Erythroblast (primary cell): ENCODE data around the gene RGS14.
"Not testable (repeated sequence)": the region's sequence is repeated elsewhere in the genome, so short reads cannot be mapped to it uniquely, and the experiment has no call there.

ENCODE experiments used
- DNase-seq, 2 experiments: peaks; one replicate each; lab custom pipeline; 2025; lab: John Stamatoyannopoulos, UW
- GATA1 ChIP-seq: IDR thresholded peaks from 2 replicates; pipeline ENCODE4 v1.6.1; 2011; ENCODE audit warnings: low read depth, mild to moderate bottlenecking, control low read depth, low read length, moderate library complexity
- POLR2A ChIP-seq: IDR thresholded peaks from 2 replicates; pipeline ENCODE4 v1.6.1; 2011; ENCODE audit warnings: mild to moderate bottlenecking, low read length

RGS14 gene

DNA sequence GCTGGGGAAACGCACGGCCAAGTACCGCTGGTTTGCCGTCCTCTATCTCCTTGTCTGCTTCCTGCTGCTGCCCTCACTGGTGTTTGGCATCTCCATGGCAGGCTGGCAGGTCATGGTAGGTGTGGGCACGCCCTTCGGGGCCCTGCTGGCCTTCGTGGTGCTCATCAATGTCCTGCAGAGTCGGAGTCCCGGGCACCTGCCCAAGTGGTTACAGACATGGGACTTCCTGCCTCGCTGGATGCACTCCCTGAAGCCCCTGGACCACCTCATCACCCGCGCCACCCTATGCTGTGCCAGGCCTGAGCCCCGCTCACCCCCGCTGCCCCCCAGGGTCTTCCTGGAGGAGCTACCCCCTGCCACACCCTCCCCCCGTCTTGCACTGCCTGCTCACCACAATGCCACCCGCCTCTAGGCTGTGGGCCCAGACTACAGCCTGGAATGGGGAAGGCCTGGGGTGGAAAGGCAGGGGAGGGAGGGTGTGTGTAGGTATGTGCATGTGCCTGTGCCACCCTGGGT, 40.2 kb downstream of the RGS14 start:
- TF ChIP-seq POLR2A (no peak), GATA1 (no peak)
- no peak for DNase-seq

- TF ChIP-seq GATA1 (no peak), POLR2A (no peak)
- peak; percentile 28 to 36 for DNase-seq
Measured at GRCh38 chr5:177399997-177400868, 42.5 kb downstream of the RGS14 start, which contains the start of gene PFN3. PFN3 (minus strand) TSS chr5:177400661; CDS start chr5:177400576, 85 bp downstream.

- peak; percentile 57 to 68 for DNase-seq
- TF ChIP-seq GATA1 (no peak), POLR2A (no peak)
Measured at GRCh38 chr5:177402271-177403043, 44.7 kb downstream of the RGS14 start.

DNA sequence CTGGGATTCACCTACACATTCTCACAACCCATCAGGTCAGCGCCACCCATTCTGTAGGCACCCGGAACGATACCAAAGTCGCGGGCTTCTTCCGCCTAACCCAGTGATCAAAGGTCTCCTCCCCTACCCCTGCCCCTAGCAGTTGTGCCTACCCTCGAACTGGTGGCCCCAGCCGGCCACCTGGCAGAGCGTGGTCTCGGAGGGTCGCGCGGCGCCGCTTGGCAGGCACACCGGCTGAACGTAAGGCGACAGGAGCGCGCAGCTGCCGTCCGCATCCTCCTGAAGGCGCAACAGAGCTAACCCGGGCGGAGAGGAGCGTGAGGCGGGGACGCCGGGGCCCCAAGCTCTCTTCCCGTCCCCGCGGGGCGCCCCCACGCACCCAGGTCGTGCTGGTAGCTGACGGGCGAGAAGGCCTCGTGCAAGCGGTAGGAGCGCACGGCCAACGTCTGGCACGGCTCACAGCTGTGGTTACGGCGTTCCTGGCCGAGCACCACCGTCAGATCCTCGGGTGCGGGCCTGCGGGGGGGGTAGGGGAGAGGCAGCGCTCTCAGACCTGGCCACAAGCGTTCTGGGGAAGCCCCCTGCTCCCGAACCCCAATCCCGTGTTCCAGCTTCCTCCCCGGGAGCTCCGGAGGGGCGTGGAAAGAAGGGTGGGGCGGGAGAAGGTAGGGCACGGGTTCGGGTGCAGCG, 45.5 kb downstream of the RGS14 start:
- no peak for TF ChIP-seq POLR2A
- TF ChIP-seq GATA1: no peak

GRCh38 chr5:177403792-177404640, 46.3 kb downstream of the RGS14 start:
- peak; percentile 87 to 92 for DNase-seq
- TF ChIP-seq GATA1 (no peak), POLR2A (no peak)

More for the DNA sequence above, 45.5 kb downstream of the RGS14 start:
- peak; percentile 44 to 48 for DNase-seq

DNA sequence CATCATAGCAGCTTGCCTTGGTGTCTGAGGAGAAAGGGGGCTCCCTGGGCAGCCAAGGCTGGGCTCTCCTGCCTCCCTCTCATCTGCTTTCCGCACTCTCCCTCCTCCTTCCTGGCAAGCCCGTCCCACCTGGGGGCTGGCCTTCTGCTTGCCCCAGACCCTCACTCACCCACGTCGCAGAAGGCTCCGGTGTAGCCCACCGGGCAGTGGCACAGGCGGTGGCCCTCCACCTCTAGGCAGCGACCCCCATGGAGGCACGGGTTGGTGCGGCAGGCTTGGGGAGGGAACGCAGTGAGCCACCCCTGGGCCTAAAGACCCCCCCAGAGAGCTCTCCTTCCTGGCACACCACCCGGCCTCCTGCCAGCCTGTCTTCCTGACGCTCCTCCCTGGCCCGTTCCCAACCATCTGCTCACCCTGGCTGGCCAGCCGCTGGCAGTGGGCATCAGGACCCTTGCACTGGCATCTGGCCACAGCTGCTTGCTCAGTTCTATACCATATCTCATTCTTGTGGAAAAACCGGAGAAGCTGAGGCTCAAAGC, 47.0 kb downstream of the RGS14 start:
- TF ChIP-seq POLR2A (no peak), GATA1 (no peak)
- DNase-seq: no peak

GRCh38 chr5:177405312-177405711, 47.6 kb downstream of the RGS14 start:
- TF ChIP-seq POLR2A (no peak), GATA1 (no peak)

DNA sequence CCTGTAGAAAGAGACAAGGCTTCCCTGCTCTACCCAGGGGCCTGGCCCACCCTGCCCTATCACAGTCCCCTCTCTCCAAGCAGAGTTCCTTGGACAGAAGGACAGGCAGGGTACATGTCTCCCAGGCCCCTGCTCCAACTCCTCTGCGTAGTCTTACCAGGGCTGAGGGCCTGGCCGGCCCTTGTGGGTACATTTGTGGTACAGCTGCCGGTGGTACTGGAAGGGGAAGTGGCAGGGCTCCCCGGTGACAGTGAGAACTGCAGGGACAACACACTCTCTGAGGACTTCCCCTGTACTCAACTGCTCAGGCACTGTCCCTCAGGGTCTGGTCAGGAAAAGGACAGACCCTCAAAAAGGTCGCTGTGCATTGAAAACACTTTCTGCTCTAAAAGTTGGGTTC, 48.1 kb downstream of the RGS14 start:
- no peak for DNase-seq
- TF ChIP-seq POLR2A: no peak
- no peak for TF ChIP-seq GATA1

More at GRCh38 chr5:177405312-177405711, 47.6 kb downstream of the RGS14 start:
- DNase-seq: no peak

- no peak for DNase-seq
- TF ChIP-seq POLR2A (no peak), GATA1 (no peak)
Measured at GRCh38 chr5:177409043-177409801, 51.5 kb downstream of the RGS14 start, which contains the start of gene F12. F12 (minus strand) TSS chr5:177409564; CDS start chr5:177409527, 37 bp downstream.

GRCh38 chr5:177410575-177410974, 52.9 kb downstream of the RGS14 start:
- TF ChIP-seq GATA1 (no peak), POLR2A (no peak)
- no peak for DNase-seq

DNA sequence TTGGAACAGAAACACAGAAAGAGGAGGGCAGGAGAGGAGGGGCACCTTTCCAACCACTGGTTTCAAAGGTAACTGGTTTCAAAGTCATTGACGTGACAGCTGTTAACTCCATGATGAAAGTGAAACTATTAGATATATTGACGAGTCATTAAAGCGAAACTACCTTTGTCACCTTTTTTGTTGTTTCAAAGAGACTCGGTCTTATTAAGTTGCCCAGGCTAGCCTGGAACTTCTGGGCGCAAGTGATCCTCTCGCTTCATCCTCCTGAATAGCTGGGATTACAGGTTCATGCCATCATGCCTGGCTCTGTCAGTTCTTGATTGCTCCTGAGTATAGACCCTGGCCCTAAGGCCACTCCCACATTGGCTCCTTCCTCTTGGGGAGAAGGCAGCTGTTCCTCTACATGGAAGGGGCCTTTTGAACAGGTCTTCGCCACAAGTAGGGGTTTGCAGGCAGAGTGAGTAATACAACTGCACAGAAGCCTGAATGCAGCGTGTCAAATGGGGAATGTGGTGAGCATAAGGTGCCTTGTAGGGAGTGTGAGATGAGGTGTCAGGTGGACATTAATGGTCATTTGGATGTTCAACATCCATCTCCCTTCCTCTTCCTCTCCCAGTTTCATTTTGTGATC, 55.0 kb downstream of the RGS14 start:
- DNase-seq: peak in 1 of 2 experiments; percentile 32
- TF ChIP-seq POLR2A: no peak
- no peak for TF ChIP-seq GATA1

DNA sequence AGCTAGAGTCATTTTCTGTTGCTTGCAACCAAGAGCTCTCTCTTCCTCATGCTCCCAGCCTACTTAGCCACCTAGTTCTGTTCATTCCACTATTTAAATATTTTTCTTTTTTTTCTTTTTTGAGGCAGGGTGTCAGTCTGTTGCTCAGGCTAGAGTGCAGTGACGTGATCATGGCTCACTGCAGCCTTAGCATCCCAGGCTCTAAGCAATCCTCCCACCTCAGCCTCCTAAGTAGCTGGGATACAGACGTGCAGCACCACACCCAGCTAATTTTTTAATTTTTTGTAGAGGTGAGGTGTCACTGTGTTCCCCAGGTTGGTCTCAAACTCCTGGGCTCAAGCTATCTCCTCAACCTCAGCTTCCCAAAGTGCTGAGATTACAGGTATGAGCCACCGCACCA, 56.8 kb downstream of the RGS14 start:
- DNase-seq: no peak
- TF ChIP-seq POLR2A (no peak), GATA1 (no peak)

DNA sequence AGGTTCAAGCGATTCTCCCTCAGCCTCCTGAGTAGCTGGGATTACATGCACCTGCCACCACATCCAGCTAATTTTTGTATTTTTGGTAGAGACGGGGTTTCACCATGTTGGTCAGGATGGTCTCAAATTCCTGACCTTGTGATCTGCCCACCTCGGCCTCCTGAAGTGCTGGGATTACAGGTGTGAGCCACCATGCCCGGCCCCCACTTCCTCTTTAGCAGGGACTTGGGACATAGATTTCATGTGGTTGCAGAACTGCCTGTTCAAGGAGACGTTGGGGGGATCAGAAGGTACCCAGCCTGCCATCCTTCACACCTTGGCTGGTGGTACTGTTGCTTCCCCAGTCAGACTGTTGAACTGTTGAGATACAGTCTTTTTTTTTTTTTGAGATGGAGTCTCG, 59.4 kb downstream of the RGS14 start:
- DNase-seq: not testable (repeated sequence)
